Liver (tissue), 3 donors: ENCODE results near the gene CKS2.

Source experiments
- CTCF ChIP-seq: fragments of 150-350 bp; IDR thresholded peaks from 2 replicates; pipeline ENCODE4 v1.5.1; 2017; ENCODE audit warnings: improper control_type of control experiment, low read depth, low read length; ENCODE audit not compliant: missing input control
- EGR1 ChIP-seq, 2 donors: IDR thresholded peaks; 2 replicates each; pipeline ENCODE4 v1.6.1; 2016 to 2018; ENCODE audit warnings: antibody characterized with exemption in 2 of 2, low read depth in 2 of 2
- GABPA ChIP-seq, 2 donors: IDR thresholded peaks in 1 of 2; conservative IDR thresholded peaks in 1 of 2; 2 replicates each; pipeline ENCODE4 v1.6.1; 2016; ENCODE audit warnings: antibody characterized with exemption in 2 of 2, mild to moderate bottlenecking in 1 of 2, moderate library complexity in 1 of 2
- RAD21 ChIP-seq, 2 donors: IDR thresholded peaks; 2 replicates each; pipeline ENCODE4 v1.6.1; 2016; ENCODE audit warnings: antibody characterized with exemption in 2 of 2, mild to moderate bottlenecking in 2 of 2
- donor health status: healthy.
- donor health status: healthy.

GRCh38 chr9:89304020-89304833 lies 6.8 kb upstream of the CKS2 start:
- TF ChIP-seq CTCF = no peak
- no peak for TF ChIP-seq GABPA (IDR thresholded peaks at IDR 0.05 in 1 of 2, conservative IDR thresholded peaks at IDR 0.05 in 1 of 2)
- TF ChIP-seq RAD21 (IDR thresholded peaks at IDR 0.05) = no peak
- no peak for TF ChIP-seq EGR1 (IDR thresholded peaks at IDR 0.05; ENCODE audit: low read depth in 2 of 2)
